CD14-positive monocyte (primary cell): ENCODE data around the gene OLFML2B. TPM values are rescaled to one million over a fixed set of nuclear protein-coding genes. Genes with fewer than 3 reads are reported as not detected.

Experiments
- DNase-seq, 3 donors: peaks; one replicate each; pipeline ENCODE4 v3.0.0-alpha.2; 2011 to 2022
- H2AFZ ChIP-seq: 2 replicates; pipeline ENCODE4 v1.6.0; 2012; ENCODE audit warnings: mild to moderate bottlenecking, low read depth, low read length, inconsistent platforms; ENCODE audit not compliant: insufficient read depth, poor library complexity, severe bottlenecking
- H3K27ac ChIP-seq, 2 donors: 1 replicate in 1 of 2; 2 replicates in 1 of 2; pipeline ENCODE4 v1.5.1; 2012 to 2013; ENCODE audit warnings: low read length in 2 of 2, control low read depth in 1 of 2, inconsistent platforms in 1 of 2, low read depth in 1 of 2, mild to moderate bottlenecking in 1 of 2
- H3K27me3 ChIP-seq, 2 donors: one replicate each; pipeline versions ENCODE4 v1.6.0 to v1.6.1; 2011 to 2013; ENCODE audit warnings: low read length in 2 of 2; ENCODE audit not compliant: control insufficient read depth in 2 of 2, insufficient read depth in 2 of 2
- H3K36me3 ChIP-seq, 2 donors: replicated peaks in 1 of 2; 1 replicate in 1 of 2; 2 replicates in 1 of 2; pipeline versions ENCODE4 v1.5.1 to v1.6.1; 2012 to 2013; ENCODE audit warnings: low read length in 2 of 2, control low read depth in 1 of 2, inconsistent platforms in 1 of 2, mild to moderate bottlenecking in 1 of 2; ENCODE audit not compliant: insufficient read depth in 2 of 2, control insufficient read depth in 1 of 2
- H3K4me1 ChIP-seq, 2 donors: 1 replicate in 1 of 2; 2 replicates in 1 of 2; pipeline versions ENCODE4 v1.5.1 to v1.6.1; 2012 to 2013; ENCODE audit warnings: low read length in 2 of 2, control low read depth in 1 of 2, inconsistent platforms in 1 of 2, mild to moderate bottlenecking in 1 of 2, moderate library complexity in 1 of 2; ENCODE audit not compliant: insufficient read depth in 2 of 2, control insufficient read depth in 1 of 2
- H3K4me2 ChIP-seq: replicated peaks from 2 replicates; pipeline ENCODE3; 2012; ENCODE audit warnings: low read length, moderate library complexity, mild to moderate bottlenecking; ENCODE audit not compliant: poor library complexity, severe bottlenecking; ENCODE audit errors: extremely low read depth
- H3K4me3 ChIP-seq, 3 experiments: fragments of 200-600 bp in 1 of 3; sonication (generic) in 1 of 3; replicated peaks in 1 of 3; 1 replicate in 2 of 3; 2 replicates in 1 of 3; pipeline ENCODE4 v1.5.1; 2011 to 2013; ENCODE audit warnings: low read length in 3 of 3, mild to moderate bottlenecking in 3 of 3, control low read depth in 2 of 3, low read depth in 2 of 3, inconsistent platforms in 1 of 3, moderate library complexity in 1 of 3
- H3K79me2 ChIP-seq: 2 replicates; pipeline ENCODE4 v1.6.0; 2012; ENCODE audit warnings: mild to moderate bottlenecking, control low read depth, inconsistent platforms, low read length, moderate library complexity; ENCODE audit not compliant: insufficient read depth
- H3K9ac ChIP-seq: 2 replicates; pipeline ENCODE4 v1.6.0; 2017; ENCODE audit warnings: low read length, mild to moderate bottlenecking; ENCODE audit not compliant: insufficient read depth, poor library complexity, severe bottlenecking
- H3K9me3 ChIP-seq, 2 donors: replicated peaks in 1 of 2; 1 replicate in 1 of 2; 2 replicates in 1 of 2; pipeline versions ENCODE4 v1.5.1 to v1.6.1; 2012 to 2013; ENCODE audit warnings: low read length in 2 of 2, control low read depth in 1 of 2; ENCODE audit not compliant: control insufficient read depth in 1 of 2, insufficient read depth in 1 of 2
- H4K20me1 ChIP-seq: 2 replicates; pipeline ENCODE4 v1.6.0; 2012; ENCODE audit warnings: mild to moderate bottlenecking, low read length, control low read depth, moderate library complexity; ENCODE audit not compliant: insufficient read depth
- H3K27ac Mint-ChIP-seq, 7 donors: one replicate each; pipeline ENCODE4 v1.8.0; 2020; ENCODE audit warnings: mild to moderate bottlenecking in 7 of 7, mixed read lengths in 7 of 7, moderate library complexity in 6 of 7, inconsistent platforms in 2 of 7
- H3K27me3 Mint-ChIP-seq, 3 donors: one replicate each; pipeline ENCODE4 v1.8.0; 2021 to 2022; ENCODE audit warnings: low read depth in 3 of 3, mild to moderate bottlenecking in 3 of 3, mixed read lengths in 3 of 3, moderate library complexity in 3 of 3, inconsistent platforms in 1 of 3
- H3K36me3 Mint-ChIP-seq, 2 donors: one replicate each; pipeline ENCODE4 v1.8.0; 2020; ENCODE audit warnings: mixed read lengths in 2 of 2, inconsistent platforms in 1 of 2, mild to moderate bottlenecking in 1 of 2
- H3K4me1 Mint-ChIP-seq: one replicate; pipeline ENCODE4 v1.8.0; 2020; ENCODE audit warnings: mild to moderate bottlenecking, mixed read lengths
- H3K4me3 Mint-ChIP-seq, 2 donors: one replicate each; pipeline ENCODE4 v1.8.0; 2020; ENCODE audit warnings: mild to moderate bottlenecking in 2 of 2, mixed read lengths in 2 of 2, moderate library complexity in 1 of 2
- H3K9me3 Mint-ChIP-seq, 7 donors: one replicate each; pipeline ENCODE4 v1.8.0; 2020 to 2022; ENCODE audit warnings: mixed read lengths in 7 of 7, mild to moderate bottlenecking in 6 of 7, moderate library complexity in 6 of 7, inconsistent platforms in 2 of 7
- CTCF ChIP-seq: fragments of 200-600 bp; IDR thresholded peaks from one replicate; pipeline ENCODE4 v1.8.0; 2022; ENCODE audit warnings: antibody characterized with exemption, mild to moderate bottlenecking
- WGBS: methylation state at CpG from one replicate; pipeline ENCODE4 v1.1.5; 2013; ENCODE audit warnings: missing lambda C conversion rate; ENCODE audit not compliant: insufficient coverage; 5-methylcytosine and 5-hydroxymethylcytosine counted together
- intact Hi-C, 2 donors: fragments of 100-400 bp; cut with micrococcal nuclease; formaldehyde crosslinking; loops; one replicate each; pipeline versions ENCODE4 v1.15.0 to v1.15.1; 2023
- polyA plus RNA-seq, 3 donors: library from polyadenylated mRNA; depleted of rRNA in 1 of 3; unstranded in 2 of 3; stranded (reverse) in 1 of 3; fragments of 300-500 nt in 2 of 3; fragments of >200 nt in 1 of 3; fragmentation: Illumina TruSeq in 2 of 3; gene quantifications; 1 replicate in 2 of 3; 2 replicates in 1 of 3; pipeline ENCODE4 v1.2.3, GENCODE V29; 2012 to 2021

OLFML2B gene
- polyA plus RNA-seq, 3 donors, result 0.66 to 1.4 (median 0.95) TPM

- Histone ChIP-seq H4K20me1 (no peaks in the 10 kb centered on the region), H3K27ac (no peak overlapping the region), H3K4me3 (no peak overlapping the region), H3K9ac (no peak overlapping the region), H2AFZ (no peak overlapping the region), H3K36me3 (peaks cover 23 to 57% of the 10 kb centered on the region in 2 donors), H3K79me2 (no peaks in the 10 kb centered on the region), H3K4me1 (peaks cover 21% of the 10 kb centered on the region in 2 donors), H3K27me3 (no peaks in the 10 kb centered on the region), H3K4me2 (no peak overlapping the region), H3K9me3 (no peaks in the 10 kb centered on the region)
- no peak overlapping the region for H3K4me3 Mint-ChIP-seq
- peaks cover 27% of the 10 kb centered on the region for H3K4me1 Mint-ChIP-seq
- TF ChIP-seq CTCF, result no peak
- no peak overlapping the region for H3K27ac Mint-ChIP-seq
- no CpG with 5 or more reads among the region's 4 CpGs for WGBS
- peaks cover 0 to 1% (median 0%) of the 10 kb centered on the region in 7 donors for H3K9me3 Mint-ChIP-seq
- H3K36me3 Mint-ChIP-seq, result peaks cover 46 to 47% of the 10 kb centered on the region in 2 donors
- no peak for DNase-seq
- intact Hi-C loops, result no loop called here
- peaks cover 0 to 2% (median 0%) of the 10 kb centered on the region in 3 donors for H3K27me3 Mint-ChIP-seq
Measured at GRCh38 chr1:161956097-161956496, 67.6 kb downstream of the OLFML2B start.

DNA sequence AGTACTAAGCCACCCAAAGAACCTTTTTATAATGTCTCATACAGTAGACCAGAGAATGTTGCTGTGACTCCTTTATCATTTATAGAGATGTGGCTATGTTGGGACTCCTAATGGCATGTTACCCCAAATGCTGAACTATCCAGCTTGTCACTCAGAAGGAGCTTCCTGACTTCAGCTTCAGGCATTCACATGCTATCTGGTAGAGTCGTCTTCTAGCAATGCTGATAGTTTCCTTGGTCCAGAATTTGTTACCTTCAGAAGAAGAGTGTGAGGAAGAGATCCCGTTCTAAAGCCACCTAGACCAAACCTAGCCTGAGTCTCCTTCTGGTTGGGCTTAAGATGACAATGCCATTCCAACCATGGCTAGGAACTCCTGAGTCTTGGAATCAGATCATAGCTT lies 68.1 kb downstream of the OLFML2B start:
- Mint-ChIP-seq H3K9me3 (peaks cover 0 to 1% (median 0%) of the 10 kb centered on the region in 7 donors), H3K27me3 (peaks cover 0 to 2% (median 0%) of the 10 kb centered on the region in 3 donors), H3K36me3 (peaks cover 41 to 42% of the 10 kb centered on the region in 2 donors), H3K4me3 (no peak overlapping the region), H3K27ac (no peak overlapping the region), H3K4me1 (peaks cover 25% of the 10 kb centered on the region)
- Histone ChIP-seq H3K27ac (no peak overlapping the region), H3K9me3 (no peaks in the 10 kb centered on the region), H2AFZ (no peak overlapping the region), H3K36me3 (peaks cover 19 to 53% of the 10 kb centered on the region in 2 donors), H3K27me3 (no peaks in the 10 kb centered on the region), H4K20me1 (no peaks in the 10 kb centered on the region), H3K4me1 (peaks cover 21% of the 10 kb centered on the region in 2 donors), H3K79me2 (no peaks in the 10 kb centered on the region), H3K9ac (no peak overlapping the region), H3K4me3 (no peak overlapping the region), H3K4me2 (no peak overlapping the region)
- WGBS, result 83% methylated on average over 1 of the region's 2 CpGs
- no peak for TF ChIP-seq CTCF
- intact Hi-C loops, result no loop called here
- no peak for DNase-seq
